GM12864 (cell line): Measurements from ENCODE around the gene NIN.

Experiments used
- DNase-seq: peaks from one replicate; pipeline ENCODE4 v3.0.0-alpha.2; 2011; ENCODE audit warnings: low read depth
- H3K4me3 ChIP-seq: 2 replicates; pipeline ENCODE4 v1.5.1; 2011; ENCODE audit warnings: mild to moderate bottlenecking, low read depth, low read length, control low read depth
- TF ChIP-seq, protein P1 (sequence below): IDR thresholded peaks from 2 replicates; pipeline ENCODE4 v1.5.1; 2011; ENCODE audit warnings: low read depth, mild to moderate bottlenecking, moderate library complexity, low read length, control low read depth, inconsistent platforms; ENCODE audit errors: missing control alignments

NIN gene

DNA sequence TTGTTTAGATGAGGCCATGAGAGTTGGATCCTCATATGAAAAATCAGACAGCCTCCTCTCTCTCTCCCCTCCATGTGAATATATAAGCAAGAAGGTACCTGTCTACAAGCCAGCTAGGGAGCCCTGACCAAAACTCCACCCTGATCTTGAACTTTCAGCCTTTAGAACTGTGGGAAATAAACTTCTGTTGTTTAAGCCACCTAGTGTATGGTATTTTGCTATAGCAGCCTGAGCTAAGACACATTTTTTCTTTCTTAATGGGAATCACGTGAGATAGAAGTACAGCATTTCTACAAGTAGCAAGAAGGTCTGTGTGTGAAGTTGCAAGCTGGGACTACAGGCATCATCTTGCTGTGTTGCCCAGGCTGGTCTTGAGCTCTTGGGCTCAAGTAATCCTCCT is 24.6 kb upstream of the NIN start:
- no peak overlapping the region for H3K4me3 ChIP-seq
- TF ChIP-seq, protein P1, sequence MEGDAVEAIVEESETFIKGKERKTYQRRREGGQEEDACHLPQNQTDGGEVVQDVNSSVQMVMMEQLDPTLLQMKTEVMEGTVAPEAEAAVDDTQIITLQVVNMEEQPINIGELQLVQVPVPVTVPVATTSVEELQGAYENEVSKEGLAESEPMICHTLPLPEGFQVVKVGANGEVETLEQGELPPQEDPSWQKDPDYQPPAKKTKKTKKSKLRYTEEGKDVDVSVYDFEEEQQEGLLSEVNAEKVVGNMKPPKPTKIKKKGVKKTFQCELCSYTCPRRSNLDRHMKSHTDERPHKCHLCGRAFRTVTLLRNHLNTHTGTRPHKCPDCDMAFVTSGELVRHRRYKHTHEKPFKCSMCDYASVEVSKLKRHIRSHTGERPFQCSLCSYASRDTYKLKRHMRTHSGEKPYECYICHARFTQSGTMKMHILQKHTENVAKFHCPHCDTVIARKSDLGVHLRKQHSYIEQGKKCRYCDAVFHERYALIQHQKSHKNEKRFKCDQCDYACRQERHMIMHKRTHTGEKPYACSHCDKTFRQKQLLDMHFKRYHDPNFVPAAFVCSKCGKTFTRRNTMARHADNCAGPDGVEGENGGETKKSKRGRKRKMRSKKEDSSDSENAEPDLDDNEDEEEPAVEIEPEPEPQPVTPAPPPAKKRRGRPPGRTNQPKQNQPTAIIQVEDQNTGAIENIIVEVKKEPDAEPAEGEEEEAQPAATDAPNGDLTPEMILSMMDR = no peak
- no peak for DNase-seq

DNA sequence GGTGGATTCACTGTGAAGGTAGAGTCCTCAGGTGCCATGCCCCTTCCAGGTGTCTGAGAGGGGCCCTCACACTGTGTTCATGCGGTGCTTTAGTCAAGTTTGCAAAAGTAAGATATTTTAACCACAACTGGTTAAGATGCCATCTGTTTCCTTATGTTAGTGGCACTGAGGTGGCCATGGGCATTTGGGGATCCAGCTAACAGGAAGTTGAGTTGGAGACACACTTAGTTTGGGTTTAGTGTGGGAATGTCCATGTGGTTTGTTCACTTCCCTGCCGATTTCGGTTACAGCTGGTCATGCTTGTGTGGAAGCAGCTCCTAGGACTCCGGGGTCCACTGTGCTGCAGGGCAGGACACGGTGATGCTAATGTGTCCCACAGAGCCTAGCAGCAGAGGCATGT is 23.6 kb upstream of the NIN start:
- TF ChIP-seq, protein P1 = no peak
- no peak overlapping the region for H3K4me3 ChIP-seq
- DNase-seq = no peak

DNA sequence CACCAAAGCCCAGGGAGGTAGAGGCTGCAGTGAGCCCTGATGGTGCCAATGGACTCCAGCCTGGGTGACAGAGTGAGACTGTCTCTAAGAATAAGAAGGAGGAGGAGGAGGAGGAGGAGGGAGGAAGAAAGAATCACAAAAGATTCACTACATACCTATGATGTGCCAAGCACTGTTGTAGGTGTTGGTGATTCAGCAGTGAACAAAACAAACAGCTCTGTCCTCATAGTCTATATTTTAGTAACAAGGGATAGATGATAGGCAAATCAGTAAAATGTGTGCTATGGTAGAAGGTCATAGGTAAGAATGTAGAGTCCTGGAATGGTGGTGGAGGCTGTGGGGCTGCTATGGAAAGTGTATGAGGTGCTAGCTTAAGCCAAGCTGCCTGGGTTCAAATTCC is 22.9 kb upstream of the NIN start:
- no peak overlapping the region for H3K4me3 ChIP-seq
- no peak for DNase-seq
- TF ChIP-seq, protein P1 = no peak

DNA sequence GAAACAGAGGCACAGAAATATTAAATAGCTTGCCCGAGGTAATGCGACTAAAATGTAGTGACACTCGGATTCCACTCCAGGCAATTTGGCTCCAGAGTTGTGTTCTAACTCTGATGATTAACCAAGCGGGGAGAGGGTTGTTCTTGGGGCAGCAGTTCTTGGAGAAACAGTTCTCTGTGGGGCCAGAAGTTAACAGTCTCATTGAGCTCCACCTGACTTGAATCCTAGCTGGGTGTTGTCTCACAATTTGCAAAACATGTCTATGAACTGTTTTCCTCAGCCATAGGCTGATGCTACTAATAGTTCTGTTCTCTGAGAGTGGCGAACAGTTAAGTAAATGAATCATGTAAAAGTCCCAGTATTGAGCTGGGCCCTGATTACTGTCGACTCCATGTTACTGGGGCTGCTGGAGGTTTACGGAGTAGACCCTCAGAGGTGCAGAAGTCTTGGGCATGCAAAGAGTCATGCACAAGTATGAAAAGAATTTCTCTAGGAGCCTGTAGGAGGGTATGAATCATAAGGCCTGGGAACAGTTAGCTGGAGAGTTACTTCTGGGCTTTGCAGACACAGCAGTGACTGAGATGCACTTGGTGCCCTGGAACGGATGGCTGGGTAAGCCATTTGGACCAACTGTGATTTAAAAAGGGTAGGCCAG is 15.4 kb upstream of the NIN start:
- no peak for DNase-seq
- TF ChIP-seq, protein P1 = no peak
- H3K4me3 ChIP-seq = no peak overlapping the region

DNA sequence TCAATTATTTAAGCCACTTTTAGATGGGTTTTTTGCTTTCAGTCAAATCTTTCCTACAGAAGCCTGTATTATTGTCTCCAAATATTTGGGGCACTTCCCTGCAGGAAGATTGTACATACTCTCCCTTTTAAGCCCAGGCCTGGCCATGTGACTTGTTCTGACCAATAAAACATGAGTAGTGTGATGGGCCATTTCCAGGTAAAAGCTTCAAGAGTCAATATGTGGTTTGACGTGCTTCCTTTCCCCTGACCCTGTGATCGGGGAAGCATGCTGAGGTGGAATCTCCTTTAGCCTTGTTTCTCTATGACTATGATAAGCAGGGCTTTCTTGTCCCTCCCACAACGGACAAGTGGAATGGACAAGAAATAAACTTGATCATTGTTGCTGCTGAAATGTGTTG is 14.2 kb upstream of the NIN start:
- H3K4me3 ChIP-seq = no peak overlapping the region
- TF ChIP-seq, protein P1 = no peak
- no peak for DNase-seq

DNA sequence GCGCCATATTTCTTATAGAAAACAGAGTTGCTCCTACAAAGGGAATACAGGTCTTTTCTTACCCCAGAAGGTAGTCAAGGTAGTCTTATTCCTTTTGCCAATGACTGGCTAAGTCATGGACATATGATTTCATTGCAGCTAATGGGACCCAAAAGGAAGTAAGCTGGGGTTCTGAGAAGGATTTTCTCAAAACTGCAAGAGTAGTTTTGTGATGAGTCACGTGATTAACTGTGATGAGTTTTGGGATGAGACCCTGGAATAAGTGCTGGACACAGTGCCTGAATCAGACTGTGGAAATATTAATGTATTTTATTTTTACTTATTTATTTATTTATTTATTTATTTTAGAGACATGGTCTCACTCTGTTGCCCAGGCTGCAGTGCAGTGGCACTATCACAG is 13.4 kb upstream of the NIN start:
- no peak for DNase-seq
- no peak overlapping the region for H3K4me3 ChIP-seq
- TF ChIP-seq, protein P1 = no peak

DNA sequence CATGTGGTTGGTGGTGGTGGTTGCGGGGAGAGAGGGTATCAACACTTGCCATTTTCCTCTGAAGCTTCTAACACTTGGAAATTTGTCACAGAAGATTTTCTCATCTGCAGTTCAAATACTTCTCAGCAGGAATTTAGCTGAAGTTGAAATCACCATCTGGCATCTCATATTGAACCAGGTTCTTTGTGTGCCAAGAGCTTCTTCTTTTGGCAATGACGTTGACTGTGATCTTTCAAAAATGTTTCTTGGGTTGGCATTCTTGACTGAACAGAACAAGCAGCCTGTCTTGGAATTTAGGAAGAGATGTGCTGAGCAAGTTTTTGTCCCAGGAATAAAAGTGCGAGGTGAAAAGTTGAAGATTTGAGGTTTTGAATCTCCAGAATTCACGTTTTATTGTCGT is 8.7 kb upstream of the NIN start:
- DNase-seq = no peak
- TF ChIP-seq, protein P1 = no peak
- no peak overlapping the region for H3K4me3 ChIP-seq
